Gastroesophageal sphincter (tissue), 4 donors: ENCODE results near the gene BCL2L12. TPM values are rescaled to one million over a fixed set of nuclear protein-coding genes. Genes with fewer than 3 reads are reported as not detected.

ENCODE experiments used
- ATAC-seq: fragments of 150-250 bp; one replicate; pipeline ENCODE4 v1.9.1; 2016; ENCODE audit warnings: mild to moderate bottlenecking, moderate library complexity
- H3K27ac ChIP-seq, 4 donors: fragments of 200-600 bp; sonication (generic) in 3 of 4; 1 replicate in 3 of 4; 2 replicates in 1 of 4; pipeline ENCODE4 v1.5.1; 2016 to 2019
- H3K27me3 ChIP-seq: fragments of 200-600 bp; sonication (generic); one replicate; pipeline ENCODE4 v1.5.1; 2019
- H3K36me3 ChIP-seq, 2 donors: fragments of 200-600 bp; sonication (generic); one replicate each; pipeline ENCODE4 v1.5.1; 2019; ENCODE audit warnings: control low read depth in 1 of 2
- H3K4me1 ChIP-seq, 3 donors: fragments of 200-600 bp; sonication (generic); 1 replicate in 2 of 3; 2 replicates in 1 of 3; pipeline ENCODE4 v1.5.1; 2016 to 2019; ENCODE audit warnings: control low read depth in 2 of 3
- H3K4me3 ChIP-seq, 2 donors: fragments of 200-600 bp; sonication (generic); one replicate each; pipeline ENCODE4 v1.5.1; 2019; ENCODE audit warnings: mild to moderate bottlenecking in 1 of 2, moderate library complexity in 1 of 2
- H3K9me3 ChIP-seq, 3 donors: fragments of 200-600 bp; sonication (generic); one replicate each; pipeline ENCODE4 v1.5.1; 2017 to 2019; ENCODE audit warnings: control low read depth in 2 of 3
- EP300 ChIP-seq: sonication (generic); formaldehyde crosslinking; IDR thresholded peaks from one replicate; pipeline ENCODE4 v1.6.1; 2017; ENCODE audit warnings: antibody characterized with exemption, mild to moderate bottlenecking
- POLR2A ChIP-seq, 2 donors: fragments of 450-650 bp; IDR thresholded peaks; one replicate each; pipeline ENCODE4 v1.6.1; 2017; ENCODE audit warnings: antibody characterized with exemption in 2 of 2, mild to moderate bottlenecking in 2 of 2, moderate library complexity in 1 of 2
- POLR2AphosphoS5 ChIP-seq: sonication (generic); formaldehyde crosslinking; IDR thresholded peaks from one replicate; pipeline ENCODE4 v1.6.1; 2017; ENCODE audit warnings: antibody characterized with exemption
- WGBS, 2 donors: methylation state at CpG; one replicate each; pipeline ENCODE4 v1.1.5; 2018; ENCODE audit warnings: low coverage in 1 of 2; 5-methylcytosine and 5-hydroxymethylcytosine counted together
- total RNA-seq, 4 donors: library from RNA; depleted of rRNA; stranded (reverse); fragments of >200 nt; gene quantifications; one replicate each; pipeline ENCODE4 v1.1.0, GENCODE V29; 2016
- TF ChIP-seq, protein P1 (sequence below), 4 experiments: fragments of 200-600 bp in 2 of 4; fragments of 450-650 bp in 2 of 4; sonication (generic) in 1 of 4; IDR thresholded peaks; one replicate each; pipeline ENCODE4 v1.5.1; 2017 to 2019; ENCODE audit warnings: antibody characterized with exemption in 4 of 4, mild to moderate bottlenecking in 2 of 4, moderate library complexity in 2 of 4

The BCL2L12 gene
- total RNA-seq, 4 donors from 2014 or later, result 3.3 to 7.9 (median 6.4) TPM

DNA sequence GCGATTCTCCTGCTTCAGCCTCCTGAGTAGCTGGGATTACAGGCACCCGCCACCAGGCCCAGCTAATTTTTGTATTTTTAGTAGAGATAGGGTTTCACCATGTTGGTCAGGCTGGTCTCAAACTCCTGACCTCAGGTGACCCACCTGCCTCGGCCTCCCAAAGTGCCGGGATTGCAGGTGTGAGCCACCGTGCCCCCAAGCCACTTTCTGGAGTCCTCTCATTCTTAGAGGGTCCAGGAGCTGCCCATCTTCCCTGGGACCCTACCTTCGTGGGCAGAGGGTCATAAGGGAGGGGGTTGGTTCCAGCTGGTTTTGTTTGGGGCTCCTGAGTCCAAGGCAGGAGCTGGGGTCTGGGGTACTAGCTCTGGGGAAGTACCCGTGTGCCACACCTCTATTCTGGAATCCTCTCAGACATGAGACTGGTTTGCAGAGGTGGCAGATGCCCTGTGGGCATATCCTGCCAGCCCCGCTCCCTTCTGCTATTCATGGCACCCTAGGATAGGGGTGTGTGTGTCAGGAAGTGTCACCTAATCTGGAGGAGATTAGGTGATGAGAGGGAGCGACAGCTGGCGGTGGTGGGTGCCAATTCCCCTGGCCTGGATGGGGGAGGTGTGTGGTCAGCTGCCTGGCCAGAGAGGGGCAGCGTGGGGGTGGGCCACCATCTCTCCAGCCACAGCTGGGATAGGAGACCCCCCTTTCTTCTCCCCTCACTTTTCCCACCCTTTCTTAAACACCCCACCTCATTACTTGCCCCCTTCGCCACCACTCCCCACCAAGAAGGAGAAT is 13.4 kb downstream of the BCL2L12 start:
- Histone ChIP-seq H3K4me1 (peaks cover 0 to 61% (median 19%) of the 10 kb centered on the region in 3 donors), H3K27me3 (no peaks in the 10 kb centered on the region), H3K27ac (peak overlapping the region in 3 of 4 donors; percentile 52 to 96 (median 67)), H3K4me3 (no peak overlapping the region), H3K9me3 (no peaks in the 10 kb centered on the region), H3K36me3 (peaks cover 0 to 33% of the 10 kb centered on the region in 2 donors)
- ATAC-seq, result no peak
- TF ChIP-seq POLR2A (IDR thresholded peaks at IDR 0.05) (no peak), EP300 (no peak), POLR2AphosphoS5 (no peak)
- TF ChIP-seq, protein P1, sequence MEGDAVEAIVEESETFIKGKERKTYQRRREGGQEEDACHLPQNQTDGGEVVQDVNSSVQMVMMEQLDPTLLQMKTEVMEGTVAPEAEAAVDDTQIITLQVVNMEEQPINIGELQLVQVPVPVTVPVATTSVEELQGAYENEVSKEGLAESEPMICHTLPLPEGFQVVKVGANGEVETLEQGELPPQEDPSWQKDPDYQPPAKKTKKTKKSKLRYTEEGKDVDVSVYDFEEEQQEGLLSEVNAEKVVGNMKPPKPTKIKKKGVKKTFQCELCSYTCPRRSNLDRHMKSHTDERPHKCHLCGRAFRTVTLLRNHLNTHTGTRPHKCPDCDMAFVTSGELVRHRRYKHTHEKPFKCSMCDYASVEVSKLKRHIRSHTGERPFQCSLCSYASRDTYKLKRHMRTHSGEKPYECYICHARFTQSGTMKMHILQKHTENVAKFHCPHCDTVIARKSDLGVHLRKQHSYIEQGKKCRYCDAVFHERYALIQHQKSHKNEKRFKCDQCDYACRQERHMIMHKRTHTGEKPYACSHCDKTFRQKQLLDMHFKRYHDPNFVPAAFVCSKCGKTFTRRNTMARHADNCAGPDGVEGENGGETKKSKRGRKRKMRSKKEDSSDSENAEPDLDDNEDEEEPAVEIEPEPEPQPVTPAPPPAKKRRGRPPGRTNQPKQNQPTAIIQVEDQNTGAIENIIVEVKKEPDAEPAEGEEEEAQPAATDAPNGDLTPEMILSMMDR (IDR thresholded peaks at IDR 0.05), result no peak
- WGBS, 2 donors, result 80% methylated on average over 2 of the region's 12 CpGs; no CpG with 5 or more reads in 1 of the 2 donors

DNA sequence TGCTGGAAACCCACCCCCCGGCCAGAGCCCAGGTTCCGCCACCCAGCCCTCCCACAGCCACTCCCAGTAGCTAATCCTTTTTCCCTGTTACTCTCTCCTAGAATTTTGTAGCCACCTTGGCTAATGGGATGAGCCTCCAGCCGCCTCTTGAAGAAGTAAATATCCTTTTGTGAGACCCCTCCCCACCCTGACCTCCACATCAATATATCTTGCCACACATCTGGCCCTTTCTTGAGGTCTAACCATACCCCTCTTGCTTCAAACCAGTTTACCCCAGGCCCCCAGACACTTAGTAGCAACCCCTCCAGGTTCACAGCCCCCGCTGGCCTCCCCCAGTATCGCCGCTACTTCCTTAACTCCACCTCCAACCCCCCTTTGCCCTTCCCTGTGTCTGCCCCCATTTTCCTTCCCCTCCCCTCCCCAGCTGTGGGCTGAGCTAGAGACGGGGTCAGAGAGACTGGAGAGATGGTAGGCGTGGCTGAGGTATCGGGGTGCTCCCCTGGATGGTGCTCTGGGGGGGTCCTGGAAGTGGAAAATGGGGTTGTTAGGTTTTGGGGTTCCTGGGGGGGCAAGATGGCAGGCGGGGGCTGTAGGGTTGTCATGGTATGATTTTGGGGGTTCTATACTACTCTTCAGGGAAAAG is 14.2 kb downstream of the BCL2L12 start:
- Histone ChIP-seq H3K36me3 (peaks cover 0 to 41% of the 10 kb centered on the region in 2 donors), H3K27me3 (no peaks in the 10 kb centered on the region), H3K27ac (peak overlapping the region in 3 of 4 donors; percentile 59 to 71 (median 67)), H3K9me3 (no peaks in the 10 kb centered on the region), H3K4me1 (peaks cover 0 to 60% (median 19%) of the 10 kb centered on the region in 3 donors), H3K4me3 (peak overlapping the region in 1 of 2 donors; percentile 34)
- 34 to 69% methylated on average over 5 to 7 of the region's 10 CpGs for WGBS, 2 donors
- no peak for ATAC-seq
- TF ChIP-seq POLR2A (IDR thresholded peaks at IDR 0.05) (no peak), EP300 (no peak), POLR2AphosphoS5 (no peak)
- TF ChIP-seq, protein P1 (IDR thresholded peaks at IDR 0.05), result no peak

DNA sequence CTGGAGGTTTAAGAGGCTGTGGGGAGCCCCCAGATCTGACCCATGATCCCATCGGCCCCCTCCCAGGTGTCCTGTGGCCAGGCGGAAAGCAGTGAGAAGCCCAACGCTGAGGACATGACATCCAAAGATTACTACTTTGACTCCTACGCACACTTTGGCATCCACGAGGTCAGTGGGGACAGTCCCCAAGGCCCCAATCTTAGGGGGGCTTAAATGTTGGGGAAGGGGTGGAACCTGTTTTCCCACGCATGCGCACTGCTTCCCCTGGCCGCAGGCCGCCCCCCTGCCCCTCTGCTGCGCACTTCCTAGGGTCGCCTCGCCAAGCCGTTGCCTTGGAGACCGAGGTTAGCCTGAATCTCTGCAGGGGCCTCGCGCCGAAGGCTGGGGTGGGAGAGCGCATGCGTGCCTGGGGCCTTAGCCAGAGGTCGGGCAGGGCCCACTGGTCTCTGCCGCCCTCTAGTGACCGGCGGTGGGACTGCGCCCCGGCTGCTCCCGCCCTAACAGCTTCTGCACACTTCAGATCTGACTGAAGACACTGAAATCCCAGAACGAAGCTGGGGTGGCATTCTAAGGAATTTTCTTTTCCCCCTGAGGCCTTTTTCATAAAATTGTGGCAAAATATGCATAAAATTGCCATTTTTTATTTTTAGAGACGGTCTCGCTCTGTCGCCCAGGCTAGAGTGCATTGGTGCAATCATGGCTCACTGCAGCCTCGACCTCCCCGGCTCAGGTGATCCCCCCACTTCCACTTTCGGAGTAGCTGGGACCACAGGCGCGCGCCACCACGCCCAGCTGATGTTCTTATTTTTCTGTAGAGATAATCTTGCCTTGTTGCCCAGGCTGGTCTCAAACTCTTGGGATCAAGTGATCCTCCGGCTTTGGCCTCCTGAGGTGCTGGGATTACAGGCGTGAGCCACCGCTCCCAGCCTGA is 15.0 kb downstream of the BCL2L12 start:
- TF ChIP-seq, protein P1 (IDR thresholded peaks at IDR 0.05), result peak in 3 of 4 experiments; percentile 95 to 100 (median 96)
- TF ChIP-seq POLR2A (IDR thresholded peaks at IDR 0.05) (no peak), POLR2AphosphoS5 (no peak), EP300 (no peak)
- WGBS, 2 donors, result 43 to 57% methylated on average over 11 to 13 of the region's 40 CpGs
- Histone ChIP-seq H3K9me3 (no peaks in the 10 kb centered on the region), H3K36me3 (peaks cover 0 to 49% of the 10 kb centered on the region in 2 donors), H3K4me3 (peak overlapping the region in 1 of 2 donors; percentile 34), H3K27ac (peak overlapping the region in 3 of 4 donors; percentile 59 to 71 (median 67)), H3K27me3 (no peaks in the 10 kb centered on the region), H3K4me1 (peaks cover 0 to 52% (median 19%) of the 10 kb centered on the region in 3 donors)
- ATAC-seq, result no peak

DNA sequence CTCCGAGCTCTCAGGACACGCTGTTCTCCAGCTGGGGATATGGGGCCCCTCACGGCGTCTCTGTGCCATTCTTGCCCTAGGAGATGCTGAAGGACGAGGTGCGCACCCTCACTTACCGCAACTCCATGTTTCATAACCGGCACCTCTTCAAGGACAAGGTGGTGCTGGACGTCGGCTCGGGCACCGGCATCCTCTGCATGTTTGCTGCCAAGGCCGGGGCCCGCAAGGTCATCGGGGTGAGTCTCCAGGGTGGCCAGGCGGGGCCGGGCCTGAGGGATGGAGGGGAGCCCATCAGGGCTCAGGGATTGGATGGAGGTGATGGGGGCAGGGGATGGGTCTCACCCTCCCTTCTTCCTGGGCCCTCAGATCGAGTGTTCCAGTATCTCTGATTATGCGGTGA is 16.1 kb downstream of the BCL2L12 start:
- WGBS, 2 donors, result 77 to 91% methylated on average over 3 to 14 of the region's 19 CpGs
- no peak for TF ChIP-seq POLR2AphosphoS5
- TF ChIP-seq POLR2A (IDR thresholded peaks at IDR 0.05), result no peak
- TF ChIP-seq EP300, result no peak
- Histone ChIP-seq H3K4me3 (no peak overlapping the region), H3K27ac (no peak overlapping the region), H3K36me3 (peaks cover 0 to 60% of the 10 kb centered on the region in 2 donors), H3K9me3 (no peaks in the 10 kb centered on the region), H3K4me1 (peaks cover 0 to 46% (median 19%) of the 10 kb centered on the region in 3 donors), H3K27me3 (no peaks in the 10 kb centered on the region)
- ATAC-seq, result no peak
